Breast epithelium (tissue), 3 donors: ENCODE measurements around the gene GRXCR1.

ENCODE experiments used
- POLR2A ChIP-seq: fragments of 450-650 bp; IDR thresholded peaks from one replicate; pipeline ENCODE4 v1.6.1; 2016; ENCODE audit warnings: antibody characterized with exemption, mild to moderate bottlenecking, moderate library complexity
- TF ChIP-seq, protein P1 (sequence below), 3 donors: fragments of 450-650 bp; IDR thresholded peaks; one replicate each; pipeline ENCODE4 v1.5.1; 2016 to 2017; ENCODE audit warnings: antibody characterized with exemption in 3 of 3, mild to moderate bottlenecking in 3 of 3, moderate library complexity in 3 of 3

DNA sequence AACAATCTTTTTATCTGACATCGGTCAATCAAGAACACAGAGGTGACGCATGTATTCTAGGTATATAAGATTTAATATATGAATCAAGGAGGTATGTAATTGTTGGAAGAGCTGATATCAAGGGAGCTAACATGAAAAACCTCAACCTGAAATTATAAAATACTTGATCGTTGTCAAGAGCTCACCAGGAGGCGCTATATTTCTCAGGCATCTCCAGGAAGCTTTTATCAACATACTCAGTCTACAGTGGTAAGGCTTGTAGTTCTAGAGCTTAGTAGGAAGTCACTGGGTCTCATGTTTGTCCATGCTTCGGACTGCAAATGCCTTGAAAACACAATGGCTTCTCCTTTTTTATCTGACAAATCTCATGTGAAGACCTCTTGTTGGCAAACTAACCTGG lies 156.1 kb downstream of the GRXCR1 start:
- TF ChIP-seq, protein P1, sequence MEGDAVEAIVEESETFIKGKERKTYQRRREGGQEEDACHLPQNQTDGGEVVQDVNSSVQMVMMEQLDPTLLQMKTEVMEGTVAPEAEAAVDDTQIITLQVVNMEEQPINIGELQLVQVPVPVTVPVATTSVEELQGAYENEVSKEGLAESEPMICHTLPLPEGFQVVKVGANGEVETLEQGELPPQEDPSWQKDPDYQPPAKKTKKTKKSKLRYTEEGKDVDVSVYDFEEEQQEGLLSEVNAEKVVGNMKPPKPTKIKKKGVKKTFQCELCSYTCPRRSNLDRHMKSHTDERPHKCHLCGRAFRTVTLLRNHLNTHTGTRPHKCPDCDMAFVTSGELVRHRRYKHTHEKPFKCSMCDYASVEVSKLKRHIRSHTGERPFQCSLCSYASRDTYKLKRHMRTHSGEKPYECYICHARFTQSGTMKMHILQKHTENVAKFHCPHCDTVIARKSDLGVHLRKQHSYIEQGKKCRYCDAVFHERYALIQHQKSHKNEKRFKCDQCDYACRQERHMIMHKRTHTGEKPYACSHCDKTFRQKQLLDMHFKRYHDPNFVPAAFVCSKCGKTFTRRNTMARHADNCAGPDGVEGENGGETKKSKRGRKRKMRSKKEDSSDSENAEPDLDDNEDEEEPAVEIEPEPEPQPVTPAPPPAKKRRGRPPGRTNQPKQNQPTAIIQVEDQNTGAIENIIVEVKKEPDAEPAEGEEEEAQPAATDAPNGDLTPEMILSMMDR (IDR thresholded peaks at IDR 0.05), result no peak
- TF ChIP-seq POLR2A, result no peak
